GM12878 (cell line): Measurements from ENCODE around the gene CHAT. TPM values are rescaled to one million over a fixed set of nuclear protein-coding genes. Genes with fewer than 3 reads are reported as not detected.

Experiments used
- ATAC-seq: fragments of 200-7000 bp; cut with Tn5 transposase; 3 replicates; pipeline ENCODE4 v1.9.1; 2020; ENCODE audit warnings: mild to moderate bottlenecking, moderate library complexity
- BruUV-seq: library from RNA; stranded (reverse); fragments of 400-500 nt; replicated peaks from 2 replicates; lab custom pipeline; 2021; lab: Mats Ljungman, UMichigan
- CTCF ChIA-PET: fragments of 300-600 bp; sonication (Branson Sonifier 250); formaldehyde crosslinking; extraction: SDS; loops from one replicate; lab custom pipeline; 2021; ENCODE audit warnings: inconsistent platforms; lab: Yijun Ruan, JAX
- POLR2A ChIA-PET: fragments of 350-600 bp; formaldehyde crosslinking; extraction: SDS; loops from one replicate; lab custom pipeline; 2021; ENCODE audit warnings: inconsistent platforms; lab: Charles Lee
- RAD21 ChIA-PET: fragments of 300-600 bp; sonication (Branson Sonifier 250); formaldehyde crosslinking; loops from one replicate; lab custom pipeline; 2023; ENCODE audit warnings: antibody characterized with exemption; ENCODE audit not compliant: unreplicated experiment; lab: Charles Lee
- SMC1A ChIA-PET: fragments of 300-600 bp; sonication (Branson Sonifier 250); formaldehyde crosslinking; loops from one replicate; lab custom pipeline; 2023; ENCODE audit not compliant: unreplicated experiment, uncharacterized antibody; lab: Charles Lee
- DNase-seq: peaks from one replicate; pipeline ENCODE4 v3.0.0-alpha.2; 2011; ENCODE audit warnings: low read depth, low spot score
- FAIRE-seq: peaks from 3 replicates; lab custom pipeline; 2011; peaks lifted over from hg19 to GRCh38; lab: Jason Lieb, UNC
- H2AFZ ChIP-seq: 2 replicates; pipeline ENCODE4 v1.6.0; 2011; ENCODE audit warnings: low read depth, low read length, control low read depth; ENCODE audit not compliant: control insufficient read depth
- H3K27ac ChIP-seq: 2 replicates; pipeline ENCODE4 v1.5.1; 2011; ENCODE audit warnings: control low read depth; ENCODE audit not compliant: control insufficient read depth, insufficient read depth
- H3K27me3 ChIP-seq, 2 experiments: replicated peaks in 1 of 2; 2 replicates each; pipeline versions ENCODE4 v1.6.0 to v1.6.1; 2011; ENCODE audit warnings: low read length in 1 of 2; ENCODE audit not compliant: control insufficient read depth in 2 of 2, insufficient read depth in 2 of 2
- H3K36me3 ChIP-seq, 2 experiments: 2 replicates each; pipeline ENCODE4 v1.5.1; 2011; ENCODE audit warnings: low read length in 1 of 2; ENCODE audit not compliant: control insufficient read depth in 2 of 2, insufficient read depth in 2 of 2
- H3K4me1 ChIP-seq: 2 replicates; pipeline ENCODE4 v1.6.1; 2011; ENCODE audit warnings: mild to moderate bottlenecking, low read length, moderate library complexity, mixed read lengths; ENCODE audit not compliant: control insufficient read depth, insufficient read depth
- H3K4me2 ChIP-seq: 2 replicates; pipeline ENCODE4 v1.6.0; 2011; ENCODE audit warnings: control low read depth; ENCODE audit not compliant: control insufficient read depth, insufficient read depth
- H3K4me3 ChIP-seq: fragments of 200-600 bp; sonication (generic); 2 replicates; pipeline ENCODE4 v1.5.1; 2016
- H3K79me2 ChIP-seq: 2 replicates; pipeline ENCODE4 v1.6.0; 2011; ENCODE audit warnings: low read length; ENCODE audit not compliant: control insufficient read depth, insufficient read depth
- H3K9ac ChIP-seq: 2 replicates; pipeline ENCODE4 v1.8.0; 2011; ENCODE audit warnings: low read length, control low read depth, mixed read lengths; ENCODE audit not compliant: control insufficient read depth, insufficient read depth
- H3K9me3 ChIP-seq: replicated peaks from 3 replicates; pipeline ENCODE4 v1.5.1; 2011; ENCODE audit warnings: mild to moderate bottlenecking, low read length; ENCODE audit not compliant: control insufficient read depth, insufficient read depth
- H4K20me1 ChIP-seq: 2 replicates; pipeline ENCODE4 v1.6.0; 2011; ENCODE audit not compliant: control insufficient read depth, insufficient read depth
- CTCF ChIP-seq, 3 experiments: IDR thresholded peaks in 2 of 3; conservative IDR thresholded peaks in 1 of 3; 2 replicates each; pipeline ENCODE4 v1.5.1; 2011; ENCODE audit warnings: low read depth in 3 of 3, low read length in 3 of 3, mild to moderate bottlenecking in 3 of 3, control low read depth in 2 of 3, moderate library complexity in 2 of 3, inconsistent platforms in 1 of 3, mixed read lengths in 1 of 3; ENCODE audit not compliant: control insufficient read depth in 2 of 3, insufficient read depth in 1 of 3; ENCODE audit errors: extremely low read depth in 1 of 3
- MEF2A ChIP-seq: IDR thresholded peaks from 2 replicates; pipeline ENCODE4 v1.6.1; 2011; ENCODE audit warnings: low read depth, mild to moderate bottlenecking, low read length, moderate library complexity; ENCODE audit not compliant: insufficient read depth
- WGBS: methylation state at CpG from one replicate; pipeline ENCODE4 v1.1.6; 2016; ENCODE audit warnings: low lambda C conversion rate; ENCODE audit not compliant: insufficient replicate concordance, insufficient coverage; ENCODE audit errors: missing lambda C conversion rate; 5-methylcytosine and 5-hydroxymethylcytosine counted together
- in situ Hi-C: fragments of 300-500 bp; cut with MboI; formaldehyde crosslinking; loops from 9 replicates; pipeline ENCODE4 v1.14.3; 2018; ENCODE audit warnings: mixed read lengths
- intact Hi-C: fragments of 100-400 bp; cut with micrococcal nuclease; formaldehyde crosslinking; loops from one replicate; pipeline ENCODE4 v1.14.2; 2022; ENCODE audit not compliant: unreplicated experiment
- polyA plus RNA-seq, 11 experiments: library from polyadenylated mRNA; depleted of rRNA in 4 of 11; unstranded in 6 of 11; stranded (reverse) in 5 of 11; fragments of >200 nt; fragmentation: Nextera tagmentation in 4 of 11; fragmentation: Illumina TruSeq in 1 of 11; extraction: Ambion mirVana in 4 of 11; extraction: Trizol in 1 of 11; gene quantifications; 1 replicate in 1 of 11; 2 replicates in 10 of 11; pipeline versions ENCODE4 v1.2.1 to v1.2.3, GENCODE V29; 2011 to 2016; ENCODE audit warnings: inconsistent platforms in 2 of 11, missing spikeins in 2 of 11, low read depth in 1 of 11
- total RNA-seq, 4 experiments: library from RNA; depleted of rRNA in 3 of 4; stranded (reverse); fragments of >200 nt in 3 of 4; fragmentation: Illumina TruSeq in 1 of 4; extraction: Trizol in 1 of 4; gene quantifications; 2 replicates each; pipeline versions ENCODE4 v1.2.1 to v1.2.3, GENCODE V29; 2013 to 2021

The CHAT gene
- total and polyA plus RNA-seq, 10 of the 15 experiments (the other 5 are each of a cell fraction or from before 2014, with no cell fraction given) = not detected

- no TSS peak for BruUV-seq
- ChIA-PET CTCF (no interaction called here), POLR2A (no interaction called here), RAD21 (no interaction called here), SMC1A (no interaction called here)
- 10% methylated on average over 6 of the region's 6 CpGs for WGBS
- intact Hi-C loops (no loop called here), in situ Hi-C loops (no loop called here)
- ATAC-seq = no peak
- no peaks in the 10 kb centered on the region for H3K36me3 ChIP-seq
- FAIRE-seq = no peak
- no peak overlapping the region for H3K4me3 ChIP-seq
- TF ChIP-seq MEF2A (no peak), CTCF (IDR thresholded peaks at IDR 0.05 in 2 of 3, conservative IDR thresholded peaks at IDR 0.05 in 1 of 3; ENCODE audit: control insufficient read depth in 2 of 3, extremely low read depth in 1 of 3, insufficient read depth in 1 of 3, low read depth in 3 of 3, low read length in 3 of 3) (peak in 1 of 3 experiments; percentile 7; a peak in 1 of 6 replicates)
- no peaks in the 10 kb centered on the region; the same call in 2 of the 3 replicates for H3K9me3 ChIP-seq
- peaks cover 16 to 17% of the 10 kb centered on the region in 2 experiments for H3K27me3 ChIP-seq
- H3K4me1 ChIP-seq = no peaks in the 10 kb centered on the region
- no peaks in the 10 kb centered on the region for H4K20me1 ChIP-seq
- no peak overlapping the region for H3K27ac ChIP-seq
- no peak overlapping the region for H2AFZ ChIP-seq
- no peaks in the 10 kb centered on the region for H3K79me2 ChIP-seq
- H3K4me2 ChIP-seq = no peak overlapping the region
- DNase-seq = no peak
- H3K9ac ChIP-seq = no peak overlapping the region
Measured at GRCh38 chr10:49616421-49617101, 2.7 kb downstream of the CHAT start.
